ENCODE results near the gene XYLT1.

The XYLT1 gene

GRCh38 chr16:17277981-17278381 is 192.8 kb downstream of the XYLT1 start:
- no peak for DNase-seq (ENCODE audit: low read depth)

- no peak for DNase-seq (ENCODE audit: low read depth)
Observed at GRCh38 chr16:17276610-17277009, 194.2 kb downstream of the XYLT1 start.

- DNase-seq (ENCODE audit: low read depth): no peak
Observed at GRCh38 chr16:17276010-17276530, 194.7 kb downstream of the XYLT1 start.

- no peak for DNase-seq (ENCODE audit: low read depth)
Observed at GRCh38 chr16:17275076-17276009, 195.4 kb downstream of the XYLT1 start.

- DNase-seq (ENCODE audit: low read depth): peak; percentile 48
Observed at GRCh38 chr16:17273142-17273561, 197.6 kb downstream of the XYLT1 start.

GRCh38 chr16:17272716-17273115 is 198.0 kb downstream of the XYLT1 start:
- DNase-seq (ENCODE audit: low read depth): no peak

- DNase-seq (ENCODE audit: low read depth): no peak
Observed at GRCh38 chr16:17271687-17272086, 199.1 kb downstream of the XYLT1 start.

- no peak for DNase-seq (ENCODE audit: low read depth)
Observed at GRCh38 chr16:17270683-17271109, 200.1 kb downstream of the XYLT1 start.

- no peak for DNase-seq (ENCODE audit: low read depth)
Observed at GRCh38 chr16:17270111-17270510, 200.6 kb downstream of the XYLT1 start.

GRCh38 chr16:17269439-17269838 is 201.3 kb downstream of the XYLT1 start:
- DNase-seq (ENCODE audit: low read depth): no peak

GRCh38 chr16:17266608-17267313 is 204.0 kb downstream of the XYLT1 start:
- no peak for DNase-seq (ENCODE audit: low read depth)

GRCh38 chr16:17265154-17265553 is 205.6 kb downstream of the XYLT1 start:
- DNase-seq (ENCODE audit: low read depth): no peak

- no peak for DNase-seq (ENCODE audit: low read depth)
Observed at GRCh38 chr16:17261197-17261858, 209.4 kb downstream of the XYLT1 start.

- DNase-seq (ENCODE audit: low read depth): no peak
Observed at GRCh38 chr16:17260276-17260849, 210.4 kb downstream of the XYLT1 start.

GRCh38 chr16:17259751-17260270 is 210.9 kb downstream of the XYLT1 start:
- DNase-seq (ENCODE audit: low read depth): no peak

GRCh38 chr16:17258848-17259713 is 211.7 kb downstream of the XYLT1 start:
- no peak for DNase-seq (ENCODE audit: low read depth)

- no peak for DNase-seq (ENCODE audit: low read depth)
Observed at GRCh38 chr16:17258077-17258599, 212.6 kb downstream of the XYLT1 start.

- no peak for DNase-seq (ENCODE audit: low read depth)
Observed at GRCh38 chr16:17257426-17258023, 213.2 kb downstream of the XYLT1 start.

GRCh38 chr16:17252701-17253100 is 218.1 kb downstream of the XYLT1 start:
- no peak for DNase-seq (ENCODE audit: low read depth)

GRCh38 chr16:17252064-17252463 is 218.7 kb downstream of the XYLT1 start:
- DNase-seq (ENCODE audit: low read depth): no peak

Measured in fibroblast of gingiva (primary cell).